Measurements from ENCODE around the gene ITIH2.
"Not testable (repeated sequence)": the region's sequence is repeated elsewhere in the genome, so short reads cannot be mapped to it uniquely, and the experiment has no call there.

The ITIH2 gene

GRCh38 chr10:7748637-7749036, 45.5 kb downstream of the ITIH2 start:
- not testable (repeated sequence) for DNase-seq

GRCh38 chr10:7750222-7750621, 47.1 kb downstream of the ITIH2 start:
- no peak for DNase-seq

- DNase-seq, result no peak
These were observed 49.1 kb downstream of the ITIH2 start for GRCh38 chr10:7752251-7752650.

- DNase-seq, result no peak
These were observed 52.0 kb downstream of the ITIH2 start for GRCh38 chr10:7755103-7755502.

GRCh38 chr10:7756360-7756992, 53.4 kb downstream of the ITIH2 start:
- DNase-seq, result no peak

GRCh38 chr10:7763929-7764328, 60.8 kb downstream of the ITIH2 start:
- no peak for DNase-seq

- no peak for DNase-seq
These were observed 63.1 kb downstream of the ITIH2 start for GRCh38 chr10:7766241-7766640.

GRCh38 chr10:7767209-7767608, 64.1 kb downstream of the ITIH2 start:
- no peak for DNase-seq

- no peak for DNase-seq
These were observed 65.3 kb downstream of the ITIH2 start for GRCh38 chr10:7768417-7768816.

- DNase-seq, result no peak
These were observed 71.0 kb downstream of the ITIH2 start for GRCh38 chr10:7773845-7774801.

GRCh38 chr10:7776777-7777176, 73.7 kb downstream of the ITIH2 start:
- DNase-seq, result no peak

- DNase-seq, result not testable (repeated sequence)
These were observed 79.1 kb downstream of the ITIH2 start for GRCh38 chr10:7782194-7782593.

GRCh38 chr10:7786430-7786829, 83.3 kb downstream of the ITIH2 start:
- no peak for DNase-seq

- no peak for DNase-seq
These were observed 84.2 kb downstream of the ITIH2 start for GRCh38 chr10:7787150-7787856.

GRCh38 chr10:7787857-7788638, 84.9 kb downstream of the ITIH2 start, which contains the start of the genes ATP5F1C and KIN:
ATP5F1C (plus strand) TSS chr10:7788177; CDS start chr10:7788208, 31 bp downstream.
KIN (minus strand) TSS chr10:7787993; CDS start chr10:7787933, 60 bp downstream.
- peak; percentile 96 for DNase-seq

GRCh38 chr10:7788639-7789286, 85.6 kb downstream of the ITIH2 start:
- no peak for DNase-seq

- no peak for DNase-seq
These were observed 86.3 kb downstream of the ITIH2 start for GRCh38 chr10:7789390-7789789.

- peak in 1 of 2 donors; percentile 13 for DNase-seq
These were observed 89.4 kb downstream of the ITIH2 start for GRCh38 chr10:7792541-7792940.

GRCh38 chr10:7794251-7795026, 91.3 kb downstream of the ITIH2 start:
- no peak for DNase-seq

- no peak for DNase-seq
These were observed 92.5 kb downstream of the ITIH2 start for GRCh38 chr10:7795605-7796004.

- no peak for DNase-seq
These were observed 94.5 kb downstream of the ITIH2 start for GRCh38 chr10:7797582-7797981.

Data from hippocampal formation (tissue), 2 donors.